Activated CD8-positive, alpha-beta T cell treated with anti-CD3 and anti-CD28 coated beads for 36 hours (primary cell): ENCODE results near the gene RALGAPB. TPM values are rescaled to one million over a fixed set of nuclear protein-coding genes. Genes with fewer than 3 reads are reported as not detected.

ENCODE experiments used
- ATAC-seq: fragments of 200-7000 bp; cut with Tn5 transposase; one replicate; pipeline ENCODE4 v1.10.0; 2021; ENCODE audit warnings: mild to moderate bottlenecking, moderate library complexity
- CTCF ChIA-PET: fragments of 350-600 bp; sonication (Branson Sonifier 250); formaldehyde crosslinking; loops from one replicate; lab custom pipeline; 2021; ENCODE audit warnings: antibody characterized with exemption; lab: Charles Lee
- POLR2A ChIA-PET: fragments of 350-600 bp; sonication (Branson Sonifier 250); formaldehyde crosslinking; loops from one replicate; lab custom pipeline; 2021; ENCODE audit warnings: antibody characterized with exemption; lab: Charles Lee
- DNase-seq: peaks from one replicate; pipeline ENCODE4 v3.0.0-alpha.2; 2020
- H3K27ac Mint-ChIP-seq: one replicate; pipeline ENCODE4 v1.8.0; 2021; ENCODE audit warnings: mild to moderate bottlenecking, mixed read lengths
- H3K27me3 Mint-ChIP-seq: one replicate; pipeline ENCODE4 v1.8.0; 2021; ENCODE audit warnings: mixed read lengths
- H3K36me3 Mint-ChIP-seq: one replicate; pipeline ENCODE4 v1.8.0; 2021; ENCODE audit warnings: low read depth, mixed read lengths
- H3K4me1 Mint-ChIP-seq: one replicate; pipeline ENCODE4 v1.8.0; 2021; ENCODE audit warnings: low read depth, mixed read lengths
- H3K4me3 Mint-ChIP-seq: one replicate; pipeline ENCODE4 v1.8.0; 2021; ENCODE audit warnings: mild to moderate bottlenecking, moderate library complexity, mixed read lengths
- H3K9me3 Mint-ChIP-seq: one replicate; pipeline ENCODE4 v1.8.0; 2021; ENCODE audit warnings: mixed read lengths
- CTCF ChIP-seq: fragments of 200-600 bp; IDR thresholded peaks from one replicate; pipeline ENCODE4 v1.8.0; 2022; ENCODE audit warnings: antibody characterized with exemption, mild to moderate bottlenecking
- intact Hi-C: fragments of 100-400 bp; cut with micrococcal nuclease; formaldehyde crosslinking; loops from one replicate; pipeline ENCODE4 v1.10.0; 2022
- total RNA-seq, 2 experiments: library from RNA; stranded (reverse); gene quantifications; one replicate each; pipeline ENCODE4 v1.2.3, GENCODE V29; 2021

RALGAPB gene
- total RNA-seq, 2 experiments from 2014 or later = 19.8 to 21.3 TPM

GRCh38 chr20:38600057-38600456, 127.4 kb downstream of the RALGAPB start:
- peaks cover 10% of the 10 kb centered on the region for H3K4me1 Mint-ChIP-seq
- H3K27me3 Mint-ChIP-seq = peaks cover 38% of the 10 kb centered on the region
- CTCF ChIA-PET = no interaction called here
- no peak overlapping the region for H3K4me3 Mint-ChIP-seq
- DNase-seq (no peak), ATAC-seq (no peak)
- no peak for TF ChIP-seq CTCF
- H3K9me3 Mint-ChIP-seq = no peaks in the 10 kb centered on the region
- POLR2A ChIA-PET = interaction anchor here (0.6 kb wide), 1 partner anchor 74 kb away, joined by 4 read pairs; no protein-coding TSS in a partner anchor
- no peaks in the 10 kb centered on the region for H3K36me3 Mint-ChIP-seq
- H3K27ac Mint-ChIP-seq = no peak overlapping the region
- intact Hi-C loops = no loop called here

- no peaks in the 10 kb centered on the region for H3K9me3 Mint-ChIP-seq
- peak; percentile 25 for TF ChIP-seq CTCF
- ATAC-seq (peak; percentile 96), DNase-seq (peak; percentile 58)
- H3K27me3 Mint-ChIP-seq = peaks cover 44% of the 10 kb centered on the region
- peak within 1 kb of the TSS; percentile 41 for H3K4me3 Mint-ChIP-seq
- no peak within 1 kb of the TSS for H3K27ac Mint-ChIP-seq
- peaks cover 10% of the 10 kb centered on the region for H3K4me1 Mint-ChIP-seq
- no peaks in the 10 kb centered on the region for H3K36me3 Mint-ChIP-seq
- intact Hi-C loops = no loop called here
- CTCF ChIA-PET = no interaction called here
- POLR2A ChIA-PET = no interaction called here
Measured at GRCh38 chr20:38601216-38602184, 128.9 kb downstream of the RALGAPB start, which contains the start of gene ARHGAP40. TSS of gene ARHGAP40 (plus strand) at chr20:38601809.

GRCh38 chr20:38602185-38602581, 129.5 kb downstream of the RALGAPB start:
- TF ChIP-seq CTCF = no peak
- Mint-ChIP-seq H3K36me3 (no peaks in the 10 kb centered on the region), H3K4me1 (peaks cover 10% of the 10 kb centered on the region), H3K27me3 (peaks cover 49% of the 10 kb centered on the region), H3K4me3 (no peak overlapping the region), H3K27ac (no peak overlapping the region), H3K9me3 (no peaks in the 10 kb centered on the region)
- ATAC-seq (no peak), DNase-seq (no peak)
- CTCF ChIA-PET = interaction anchor here (1.5 kb wide), 1 partner anchor 57 kb away, joined by 5 read pairs; no protein-coding TSS in a partner anchor
- intact Hi-C loops = no loop called here
- POLR2A ChIA-PET = no interaction called here

GRCh38 chr20:38603286-38603685, 130.6 kb downstream of the RALGAPB start:
- no peak for TF ChIP-seq CTCF
- peaks cover 10% of the 10 kb centered on the region for H3K4me1 Mint-ChIP-seq
- H3K27ac Mint-ChIP-seq = no peak overlapping the region
- no peaks in the 10 kb centered on the region for H3K9me3 Mint-ChIP-seq
- intact Hi-C loops = no loop called here
- no peak for ATAC-seq
- DNase-seq = no peak
- peaks cover 50% of the 10 kb centered on the region for H3K27me3 Mint-ChIP-seq
- CTCF ChIA-PET = interaction anchor here (1.2 to 1.5 kb wide), 2 partner anchors 10 to 56 kb away, joined by 5 read pairs; no protein-coding TSS in a partner anchor
- POLR2A ChIA-PET = interaction anchor here (0.6 kb wide), 1 partner anchor 18 kb away, joined by 3 read pairs; no protein-coding TSS in a partner anchor
- H3K36me3 Mint-ChIP-seq = no peaks in the 10 kb centered on the region
- no peak overlapping the region for H3K4me3 Mint-ChIP-seq

- CTCF ChIA-PET = no interaction called here
- peaks cover 10% of the 10 kb centered on the region for H3K4me1 Mint-ChIP-seq
- ATAC-seq (no peak), DNase-seq (no peak)
- intact Hi-C loops = no loop called here
- H3K36me3 Mint-ChIP-seq = no peaks in the 10 kb centered on the region
- H3K4me3 Mint-ChIP-seq = no peak overlapping the region
- no peaks in the 10 kb centered on the region for H3K9me3 Mint-ChIP-seq
- TF ChIP-seq CTCF = no peak
- POLR2A ChIA-PET = no interaction called here
- peaks cover 49% of the 10 kb centered on the region for H3K27me3 Mint-ChIP-seq
- H3K27ac Mint-ChIP-seq = no peak overlapping the region
Measured at GRCh38 chr20:38604873-38605303, 132.2 kb downstream of the RALGAPB start.
